ENCODE results near the gene SH3GL3. TPM values are rescaled to one million over a fixed set of nuclear protein-coding genes. Genes with fewer than 3 reads are reported as not detected.
A peak's percentile ranks its signal among the peaks of the same experiment; 100 is the strongest.

Gene SH3GL3
- total and polyA plus RNA-seq, 2 of the 13 experiments (the other 11 are each of a cell fraction or from before 2014, with no cell fraction given), result not detected

GRCh38 chr15:83656943-83657528 lies 209.9 kb downstream of the SH3GL3 start (continued):
- TF ChIP-seq DNMT3B (CRISPR knock-in tag; conservative IDR thresholded peaks at IDR 0.05) (no peak), ZNF260 (CRISPR knock-in tag; IDR thresholded peaks at IDR 0.05; ENCODE audit: borderline replicate concordance, low read depth) (no peak), ZNF629 (CRISPR knock-in tag; conservative IDR thresholded peaks at IDR 0.05) (no peak), SALL1 (CRISPR knock-in tag; IDR thresholded peaks at IDR 0.05) (peak; percentile 27; the same call in 1 of the 2 replicates), PCBP1 (IDR thresholded peaks at IDR 0.05; ENCODE audit: borderline replicate concordance, low read depth, low read length) (no peak), ZNF7 (CRISPR knock-in tag; IDR thresholded peaks at IDR 0.05) (peak; percentile 61; the same call in 1 of the 2 replicates), ZNF510 (CRISPR knock-in tag; IDR thresholded peaks at IDR 0.05; ENCODE audit: low read depth) (no peak), TRIM24 (CRISPR knock-in tag; IDR thresholded peaks at IDR 0.05) (no peak), ZNF792 (CRISPR knock-in tag; IDR thresholded peaks at IDR 0.05) (no peak), NR2F6 (IDR thresholded peaks at IDR 0.05) (peak; percentile 50; the same call in 1 of the 2 replicates), NR2F6 (CRISPR knock-in tag; IDR thresholded peaks at IDR 0.05) (peak; percentile 61; the same call in 1 of the 2 replicates), FOXP1 (IDR thresholded peaks at IDR 0.05) (no peak), FOXP1 (CRISPR knock-in tag; IDR thresholded peaks at IDR 0.05) (no peak), MAX (IDR thresholded peaks at IDR 0.05) (no peak), RXRB (CRISPR knock-in tag; IDR thresholded peaks at IDR 0.05; ENCODE audit: borderline replicate concordance) (peak; percentile 30; the same call in 1 of the 2 replicates), DMTF1 (CRISPR knock-in tag; IDR thresholded peaks at IDR 0.05) (no peak), ISX (CRISPR knock-in tag; conservative IDR thresholded peaks at IDR 0.05) (no peak), ZBTB10 (CRISPR knock-in tag; IDR thresholded peaks at IDR 0.05; ENCODE audit: borderline replicate concordance) (no peak)
- TF ChIP-seq, protein P1, sequence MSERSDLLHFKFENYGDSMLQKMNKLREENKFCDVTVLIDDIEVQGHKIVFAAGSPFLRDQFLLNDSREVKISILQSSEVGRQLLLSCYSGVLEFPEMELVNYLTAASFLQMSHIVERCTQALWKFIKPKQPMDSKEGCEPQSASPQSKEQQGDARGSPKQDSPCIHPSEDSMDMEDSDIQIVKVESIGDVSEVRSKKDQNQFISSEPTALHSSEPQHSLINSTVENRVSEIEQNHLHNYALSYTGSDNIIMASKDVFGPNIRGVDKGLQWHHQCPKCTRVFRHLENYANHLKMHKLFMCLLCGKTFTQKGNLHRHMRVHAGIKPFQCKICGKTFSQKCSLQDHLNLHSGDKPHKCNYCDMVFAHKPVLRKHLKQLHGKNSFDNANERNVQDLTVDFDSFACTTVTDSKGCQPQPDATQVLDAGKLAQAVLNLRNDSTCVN (CRISPR knock-in tag; IDR thresholded peaks at IDR 0.05; ENCODE audit: borderline replicate concordance), result peak; percentile 80
- TF ChIP-seq, protein P2, sequence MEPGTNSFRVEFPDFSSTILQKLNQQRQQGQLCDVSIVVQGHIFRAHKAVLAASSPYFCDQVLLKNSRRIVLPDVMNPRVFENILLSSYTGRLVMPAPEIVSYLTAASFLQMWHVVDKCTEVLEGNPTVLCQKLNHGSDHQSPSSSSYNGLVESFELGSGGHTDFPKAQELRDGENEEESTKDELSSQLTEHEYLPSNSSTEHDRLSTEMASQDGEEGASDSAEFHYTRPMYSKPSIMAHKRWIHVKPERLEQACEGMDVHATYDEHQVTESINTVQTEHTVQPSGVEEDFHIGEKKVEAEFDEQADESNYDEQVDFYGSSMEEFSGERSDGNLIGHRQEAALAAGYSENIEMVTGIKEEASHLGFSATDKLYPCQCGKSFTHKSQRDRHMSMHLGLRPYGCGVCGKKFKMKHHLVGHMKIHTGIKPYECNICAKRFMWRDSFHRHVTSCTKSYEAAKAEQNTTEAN (CRISPR knock-in tag; conservative IDR thresholded peaks at IDR 0.05), result no peak
- TF ChIP-seq, protein P3, sequence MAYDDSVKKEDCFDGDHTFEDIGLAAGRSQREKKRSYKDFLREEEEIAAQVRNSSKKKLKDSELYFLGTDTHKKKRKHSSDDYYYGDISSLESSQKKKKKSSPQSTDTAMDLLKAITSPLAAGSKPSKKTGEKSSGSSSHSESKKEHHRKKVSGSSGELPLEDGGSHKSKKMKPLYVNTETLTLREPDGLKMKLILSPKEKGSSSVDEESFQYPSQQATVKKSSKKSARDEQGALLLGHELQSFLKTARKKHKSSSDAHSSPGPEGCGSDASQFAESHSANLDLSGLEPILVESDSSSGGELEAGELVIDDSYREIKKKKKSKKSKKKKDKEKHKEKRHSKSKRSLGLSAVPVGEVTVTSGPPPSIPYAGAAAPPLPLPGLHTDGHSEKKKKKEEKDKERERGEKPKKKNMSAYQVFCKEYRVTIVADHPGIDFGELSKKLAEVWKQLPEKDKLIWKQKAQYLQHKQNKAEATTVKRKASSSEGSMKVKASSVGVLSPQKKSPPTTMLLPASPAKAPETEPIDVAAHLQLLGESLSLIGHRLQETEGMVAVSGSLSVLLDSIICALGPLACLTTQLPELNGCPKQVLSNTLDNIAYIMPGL (CRISPR knock-in tag; IDR thresholded peaks at IDR 0.05; ENCODE audit: borderline replicate concordance in 1 of 2, low read depth in 1 of 2), result no peak

Measured in HepG2 (cell line).